SK-N-MC (cell line): ENCODE measurements around the gene HACD1.

ENCODE experiments used
- DNase-seq: peaks from one replicate; pipeline ENCODE4 v3.0.0-alpha.2; 2011; ENCODE audit warnings: low read depth, low spot score
- H3K27ac ChIP-seq: fragments of 200-600 bp; sonication (generic); 2 replicates; pipeline ENCODE4 v1.5.1; 2016; ENCODE audit warnings: mixed run types
- H3K36me3 ChIP-seq: fragments of 200-600 bp; sonication (generic); 2 replicates; pipeline ENCODE4 v1.6.1; 2017; ENCODE audit warnings: antibody characterized with exemption, low read length, mixed read lengths; ENCODE audit not compliant: insufficient read depth
- H3K4me3 ChIP-seq: fragments of 200-600 bp; sonication (generic); 2 replicates; pipeline ENCODE4 v1.5.1; 2016
- H3K9ac ChIP-seq: fragments of 200-600 bp; sonication (generic); 2 replicates; pipeline ENCODE4 v1.8.0; 2017; ENCODE audit warnings: mixed run types, mixed read lengths; ENCODE audit not compliant: insufficient read length
- H3K9me3 ChIP-seq: fragments of 200-600 bp; sonication (generic); 2 replicates; pipeline ENCODE4 v1.6.1; 2017; ENCODE audit warnings: low read depth, mild to moderate bottlenecking, antibody characterized with exemption, low read length, moderate library complexity, mixed read lengths
- EZH2 ChIP-seq: fragments of 200-600 bp; sonication (generic); IDR thresholded peaks from one replicate; pipeline ENCODE4 v1.6.1; 2017; ENCODE audit warnings: antibody characterized with exemption
- FOXP2 ChIP-seq: optimal IDR thresholded peaks from 2 replicates; pipeline ENCODE3; 2011; ENCODE audit warnings: mild to moderate bottlenecking, moderate library complexity; ENCODE audit not compliant: insufficient read depth; ENCODE audit errors: extremely low read length, control extremely low read depth
- POLR2AphosphoS5 ChIP-seq: IDR thresholded peaks from 2 replicates; pipeline ENCODE4 v1.6.1; 2012; ENCODE audit warnings: mild to moderate bottlenecking, low read depth, low read length, borderline replicate concordance

The HACD1 gene

DNA sequence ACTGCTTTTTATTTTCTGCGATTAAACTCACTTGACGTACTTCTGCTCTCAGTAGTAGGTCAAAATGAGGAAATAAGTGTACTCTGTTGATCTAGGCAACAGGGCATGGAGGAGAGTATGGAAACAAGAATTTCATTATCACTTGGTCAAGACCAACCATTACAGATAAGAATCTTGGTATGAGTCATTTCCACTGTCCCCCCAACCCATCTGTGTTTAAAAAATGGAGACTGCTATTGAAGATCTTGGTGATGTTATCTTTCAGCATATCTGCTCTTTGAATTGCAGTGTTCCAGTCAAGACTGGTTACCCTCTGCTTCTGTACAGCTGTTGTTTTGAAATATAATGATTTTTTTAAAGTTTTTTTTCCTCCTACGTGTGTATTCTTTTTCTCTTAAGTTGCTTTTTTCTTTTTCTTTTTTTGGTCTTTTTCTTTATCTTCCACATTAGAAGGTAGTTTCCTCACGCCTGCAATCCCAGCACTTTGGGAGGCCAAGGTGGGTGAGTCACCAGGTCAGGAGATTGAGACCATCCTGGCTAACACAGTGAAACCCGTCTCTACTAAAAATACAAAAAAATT, 38.5 kb upstream of the HACD1 start:
- Histone ChIP-seq H3K36me3 (peaks cover 6% of the 10 kb centered on the region; the same call in 1 of the 2 replicates), H3K9me3 (no peaks in the 10 kb centered on the region; the same call in 1 of the 2 replicates), H3K27ac (no peak overlapping the region), H3K9ac (no peak overlapping the region), H3K4me3 (no peak overlapping the region)
- TF ChIP-seq EZH2: no peak
- TF ChIP-seq POLR2AphosphoS5: no peak
- TF ChIP-seq FOXP2: no peak
- DNase-seq: no peak

DNA sequence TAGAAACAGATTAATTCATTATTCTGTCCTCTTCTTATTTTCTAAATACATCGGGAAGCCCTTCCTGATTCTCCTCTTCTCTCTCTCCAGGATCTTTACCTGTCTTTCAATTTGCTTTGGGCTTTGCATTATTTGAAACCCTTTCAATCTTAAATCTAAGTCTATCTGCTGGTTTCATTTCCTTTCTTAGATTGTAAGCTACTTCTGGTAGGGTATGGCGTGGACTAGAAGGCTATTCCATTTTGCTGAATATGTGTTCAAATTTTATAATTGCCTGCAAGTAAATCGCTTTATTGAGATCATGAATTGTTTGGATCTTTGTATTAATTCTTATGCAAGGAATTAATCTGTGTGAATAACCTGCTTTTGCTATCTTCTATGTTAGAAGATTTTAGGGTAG, 37.8 kb upstream of the HACD1 start:
- TF ChIP-seq FOXP2 (no peak), EZH2 (no peak), POLR2AphosphoS5 (no peak)

DNA sequence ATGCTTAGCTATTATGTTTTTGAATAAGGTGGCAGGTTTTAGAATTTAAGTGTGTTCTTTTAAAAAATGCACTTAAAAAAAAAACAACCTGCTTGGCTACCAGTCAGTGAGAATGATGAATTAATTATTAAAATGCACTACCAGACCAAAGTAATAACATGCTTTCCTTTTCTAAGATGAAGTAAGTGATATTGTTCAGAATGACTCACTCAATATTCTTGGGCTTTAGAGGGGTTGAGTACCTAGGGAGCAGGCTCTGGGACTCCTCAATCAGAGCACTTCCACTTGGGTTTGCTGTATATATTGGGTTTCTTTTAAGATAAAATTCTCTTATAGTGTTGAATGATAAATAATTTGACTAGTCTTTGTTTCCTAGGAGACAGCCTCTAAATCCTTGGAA, 35.4 kb upstream of the HACD1 start:
- peaks cover 6% of the 10 kb centered on the region; the same call in 1 of the 2 replicates for H3K36me3 ChIP-seq
- no peak overlapping the region for H3K9ac ChIP-seq
- H3K4me3 ChIP-seq: no peak overlapping the region
- TF ChIP-seq POLR2AphosphoS5 (no peak), EZH2 (no peak), FOXP2 (no peak)
- no peak overlapping the region for H3K27ac ChIP-seq
- no peaks in the 10 kb centered on the region; the same call in 1 of the 2 replicates for H3K9me3 ChIP-seq
- no peak for DNase-seq

More for the DNA sequence above, 37.8 kb upstream of the HACD1 start:
- DNase-seq: no peak
- Histone ChIP-seq H3K36me3 (peaks cover 6% of the 10 kb centered on the region; the same call in 1 of the 2 replicates), H3K27ac (no peak overlapping the region), H3K9me3 (no peaks in the 10 kb centered on the region; the same call in 1 of the 2 replicates), H3K9ac (no peak overlapping the region), H3K4me3 (no peak overlapping the region)

DNA sequence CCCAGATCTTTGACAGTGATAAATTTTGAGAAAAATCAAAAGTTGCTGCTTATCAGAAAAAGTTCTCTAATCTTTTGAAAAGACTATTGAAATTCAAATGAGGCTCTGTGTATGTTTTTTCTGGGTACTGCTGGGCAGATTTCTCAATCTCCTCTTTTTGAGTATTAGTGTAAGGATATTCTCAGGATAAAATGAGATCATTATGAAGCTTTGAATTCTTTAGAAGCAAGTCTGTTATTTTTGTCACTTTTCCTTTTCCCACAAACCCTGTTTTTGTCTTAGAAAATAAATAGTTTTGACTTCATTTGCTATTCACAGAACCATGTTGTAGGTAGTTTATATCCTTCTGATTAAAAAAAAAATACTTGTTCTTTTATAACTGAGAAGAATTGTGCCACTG, 34.7 kb upstream of the HACD1 start:
- no peak for TF ChIP-seq FOXP2
- H3K9ac ChIP-seq: no peak overlapping the region

DNA sequence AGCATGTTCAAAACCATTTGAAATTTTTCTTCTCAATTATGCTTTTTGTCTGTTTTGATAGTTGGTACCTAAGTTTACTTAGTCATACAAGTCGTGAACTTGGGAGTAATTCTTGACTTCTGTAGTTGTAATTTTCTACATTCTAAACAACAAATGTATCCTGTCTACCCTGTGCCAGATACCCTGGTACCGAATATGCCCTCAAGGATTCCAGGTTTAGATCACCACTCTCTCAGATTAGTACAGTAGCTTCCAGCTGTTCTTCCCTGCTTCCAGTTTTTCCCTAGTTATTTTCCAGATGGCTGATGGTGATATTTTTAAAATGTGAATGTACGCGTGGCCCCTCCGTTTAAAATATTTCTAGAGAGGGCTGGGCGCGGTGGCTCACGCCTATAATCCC, 33.2 kb upstream of the HACD1 start:
- DNase-seq: no peak
- TF ChIP-seq POLR2AphosphoS5: no peak
- no peak for TF ChIP-seq EZH2
- TF ChIP-seq FOXP2: no peak
- Histone ChIP-seq H3K27ac (no peak overlapping the region), H3K9me3 (no peaks in the 10 kb centered on the region; the same call in 1 of the 2 replicates), H3K36me3 (peaks cover 6% of the 10 kb centered on the region; the same call in 1 of the 2 replicates), H3K4me3 (no peak overlapping the region), H3K9ac (no peak overlapping the region)

More for the DNA sequence above, 34.7 kb upstream of the HACD1 start:
- no peaks in the 10 kb centered on the region; the same call in 1 of the 2 replicates for H3K9me3 ChIP-seq
- H3K27ac ChIP-seq: peak overlapping the region; percentile 46; the same call in 1 of the 2 replicates
- DNase-seq: no peak
- peaks cover 6% of the 10 kb centered on the region; the same call in 1 of the 2 replicates for H3K36me3 ChIP-seq
- no peak overlapping the region for H3K4me3 ChIP-seq

DNA sequence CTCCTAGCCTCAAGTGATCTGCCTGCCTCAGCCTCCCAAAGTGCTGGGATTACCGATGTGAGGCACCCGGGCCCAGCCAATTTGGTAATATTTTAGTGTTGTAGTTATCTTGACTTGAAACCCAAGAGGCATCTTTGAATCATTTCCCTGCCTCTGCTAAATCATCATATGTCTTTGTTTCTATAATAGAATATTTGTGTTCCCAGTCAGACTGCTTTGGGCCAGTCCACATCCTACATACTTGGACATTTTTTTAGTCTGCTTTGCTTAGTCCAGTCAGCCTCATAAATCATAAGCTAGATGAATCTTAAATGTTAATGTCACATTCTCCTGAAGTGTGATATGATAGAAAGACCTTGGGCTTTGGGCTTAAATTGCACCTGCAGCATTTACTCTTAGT, 32.7 kb upstream of the HACD1 start:
- Histone ChIP-seq H3K4me3 (no peak overlapping the region), H3K27ac (no peak overlapping the region), H3K9me3 (no peaks in the 10 kb centered on the region; the same call in 1 of the 2 replicates), H3K9ac (no peak overlapping the region), H3K36me3 (peaks cover 6% of the 10 kb centered on the region; the same call in 1 of the 2 replicates)
- no peak for DNase-seq
- TF ChIP-seq EZH2 (no peak), FOXP2 (no peak), POLR2AphosphoS5 (no peak)

DNA sequence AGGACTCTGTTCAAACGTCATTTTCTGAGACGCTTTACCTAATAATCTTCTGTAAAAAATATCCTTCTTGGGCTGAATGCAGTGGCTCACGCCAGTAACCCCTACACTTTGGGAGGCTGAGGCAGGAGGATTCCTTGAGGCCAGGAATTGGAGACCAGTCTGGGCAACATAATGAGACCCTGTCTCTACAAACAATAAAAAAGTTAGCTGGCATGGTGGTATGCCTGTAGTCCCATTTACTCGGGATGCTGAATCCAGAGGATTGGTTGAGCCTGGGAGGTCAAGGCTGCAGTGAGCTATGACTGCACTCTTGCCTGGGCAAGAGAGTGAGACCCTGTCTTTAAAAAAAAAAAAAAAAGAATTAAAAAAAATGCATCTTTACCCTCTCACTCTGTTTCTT, 31.9 kb upstream of the HACD1 start:
- Histone ChIP-seq H3K4me3 (no peak overlapping the region), H3K27ac (no peak overlapping the region), H3K9ac (no peak overlapping the region), H3K36me3 (peaks cover 6% of the 10 kb centered on the region; the same call in 1 of the 2 replicates), H3K9me3 (no peaks in the 10 kb centered on the region)
- TF ChIP-seq POLR2AphosphoS5 (no peak), EZH2 (no peak), FOXP2 (no peak)
- no peak for DNase-seq

DNA sequence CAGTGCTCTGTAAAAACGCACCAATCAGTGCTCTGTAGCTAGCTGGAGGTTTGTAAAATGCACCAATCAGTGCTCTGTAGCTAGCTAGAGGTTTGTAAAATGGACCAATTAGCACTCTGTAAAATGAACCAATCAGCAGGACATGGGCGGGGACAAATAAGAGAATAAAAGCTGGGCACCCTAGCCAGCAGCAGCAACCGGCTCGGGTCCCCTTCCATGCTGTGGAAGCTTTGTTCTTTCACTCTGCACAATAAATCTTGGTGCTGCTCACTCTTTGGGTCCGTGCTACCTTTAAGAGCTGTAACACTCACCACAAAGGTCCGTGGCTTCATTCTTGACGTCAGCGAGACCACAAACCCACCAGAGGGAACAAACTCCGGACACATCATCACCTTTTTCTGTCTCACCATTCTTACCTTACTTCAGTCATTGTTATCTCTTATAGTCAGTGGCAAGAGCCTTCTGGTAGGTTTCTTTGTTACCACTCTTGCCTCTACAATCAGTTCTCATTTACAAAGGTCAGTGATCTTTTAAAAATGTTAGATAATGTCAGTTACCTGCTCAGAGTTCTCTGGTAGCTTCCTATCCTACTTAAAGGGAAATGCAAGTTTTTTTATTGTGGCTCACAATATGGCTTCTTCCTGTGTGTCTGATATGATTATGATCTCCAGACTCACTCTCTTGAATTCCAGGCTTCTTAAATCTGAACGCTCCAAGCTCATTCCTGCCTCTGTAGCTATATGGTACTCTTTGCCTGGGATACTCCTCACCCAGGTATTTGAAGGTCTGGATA, 31.3 kb upstream of the HACD1 start:
- H3K9me3 ChIP-seq: no peaks in the 10 kb centered on the region
- H3K4me3 ChIP-seq: no peak overlapping the region
- H3K9ac ChIP-seq: no peak overlapping the region
- no peak overlapping the region for H3K27ac ChIP-seq
- H3K36me3 ChIP-seq: peaks cover 4% of the 10 kb centered on the region; the same call in 1 of the 2 replicates
- no peak for TF ChIP-seq POLR2AphosphoS5
- TF ChIP-seq FOXP2: no peak
- no peak for TF ChIP-seq EZH2
- DNase-seq: no peak
